Fibroblast of lung (primary cell): ENCODE measurements around the gene CLSTN2. TPM values are rescaled to one million over a fixed set of nuclear protein-coding genes. Genes with fewer than 3 reads are reported as not detected.

Experiments
- DNase-seq, 2 donors: peaks; one replicate each; pipeline versions ENCODE4 v3.0.0 to v3.0.0-alpha.2; 2010; ENCODE audit warnings: low read depth in 2 of 2
- H2AFZ ChIP-seq: 2 replicates; pipeline ENCODE4 v1.5.1; 2012; ENCODE audit warnings: low read length, control low read depth, inconsistent platforms
- H3K27ac ChIP-seq: 2 replicates; pipeline ENCODE4 v1.5.1; 2011; ENCODE audit warnings: low read length, control low read depth; ENCODE audit not compliant: insufficient read depth
- H3K27me3 ChIP-seq: 2 replicates; pipeline ENCODE4 v1.5.1; 2011; ENCODE audit warnings: mild to moderate bottlenecking, low read length; ENCODE audit not compliant: control insufficient read depth, insufficient read depth
- H3K36me3 ChIP-seq: 2 replicates; pipeline ENCODE4 v1.5.1; 2011; ENCODE audit warnings: low read length; ENCODE audit not compliant: control insufficient read depth, insufficient read depth
- H3K4me1 ChIP-seq: 2 replicates; pipeline ENCODE4 v1.5.1; 2011; ENCODE audit warnings: low read length; ENCODE audit not compliant: control insufficient read depth, insufficient read depth; ENCODE audit errors: extremely low read depth
- H3K4me2 ChIP-seq: 2 replicates; pipeline ENCODE4 v1.5.1; 2011; ENCODE audit warnings: low read length, control low read depth; ENCODE audit not compliant: insufficient read depth; ENCODE audit errors: extremely low read depth
- H3K4me3 ChIP-seq, 4 experiments: fragments of 200-600 bp in 1 of 4; sonication (generic) in 1 of 4; replicated peaks in 1 of 4; 2 replicates each; pipeline ENCODE4 v1.5.1; 2011 to 2016; ENCODE audit warnings: low read length in 4 of 4, low read depth in 3 of 4, mild to moderate bottlenecking in 3 of 4, control low read depth in 2 of 4, inconsistent platforms in 1 of 4, mixed read lengths in 1 of 4; ENCODE audit not compliant: insufficient read depth in 1 of 4; ENCODE audit errors: control extremely low read depth in 1 of 4
- H3K79me2 ChIP-seq: 2 replicates; pipeline ENCODE4 v1.5.1; 2012; ENCODE audit warnings: mild to moderate bottlenecking, low read length, inconsistent platforms; ENCODE audit not compliant: control insufficient read depth, insufficient read depth
- H3K9ac ChIP-seq: 2 replicates; pipeline ENCODE4 v1.5.1; 2011; ENCODE audit warnings: mild to moderate bottlenecking, low read length, control low read depth; ENCODE audit not compliant: insufficient read depth
- H3K9me3 ChIP-seq: 2 replicates; pipeline ENCODE4 v1.5.1; 2012; ENCODE audit warnings: low read depth, low read length; ENCODE audit not compliant: control insufficient read depth, insufficient read depth
- H4K20me1 ChIP-seq: 2 replicates; pipeline ENCODE4 v1.5.1; 2011; ENCODE audit warnings: low read length; ENCODE audit not compliant: control insufficient read depth, insufficient read depth; ENCODE audit errors: extremely low read depth
- CTCF ChIP-seq, 2 donors: IDR thresholded peaks in 1 of 2; conservative IDR thresholded peaks in 1 of 2; 1 replicate in 1 of 2; 2 replicates in 1 of 2; pipeline ENCODE4 v1.5.1; 2011 to 2012; ENCODE audit warnings: low read length in 2 of 2, control low read depth in 1 of 2, inconsistent platforms in 1 of 2, low read depth in 1 of 2, mild to moderate bottlenecking in 1 of 2
- EZH2 ChIP-seq: IDR thresholded peaks from 2 replicates; pipeline ENCODE4 v1.5.1; 2012; ENCODE audit warnings: low read length, control low read depth, mild to moderate bottlenecking; ENCODE audit errors: missing control alignments
- polyA plus RNA-seq, 2 donors: library from polyadenylated mRNA; depleted of rRNA in 1 of 2; stranded (reverse) in 1 of 2; unstranded in 1 of 2; fragments of >200 nt; gene quantifications; 2 replicates each; pipeline ENCODE4 v1.2.1, GENCODE V29; 2011 to 2012; ENCODE audit warnings: missing spikeins in 1 of 2
- total RNA-seq: library from RNA; depleted of rRNA; stranded (reverse); fragments of >200 nt; gene quantifications from 2 replicates; pipeline ENCODE4 v1.2.1, GENCODE V29; 2014

CLSTN2 gene
- total and polyA plus RNA-seq, 2 donors (not counting 1 experiment from before 2014, with no cell fraction given), result under 0.01 to 1.3 TPM

GRCh38 chr3:140501770-140502364, 566.9 kb downstream of the CLSTN2 start:
- Histone ChIP-seq H3K9ac (no peak overlapping the region), H3K9me3 (no peaks in the 10 kb centered on the region), H3K79me2 (no peaks in the 10 kb centered on the region), H2AFZ (no peak overlapping the region), H4K20me1 (no peaks in the 10 kb centered on the region), H3K27me3 (no peaks in the 10 kb centered on the region), H3K4me2 (no peak overlapping the region), H3K27ac (no peak overlapping the region), H3K4me3 (no peak overlapping the region), H3K4me1 (no peaks in the 10 kb centered on the region), H3K36me3 (no peaks in the 10 kb centered on the region)
- TF ChIP-seq EZH2, result no peak
- TF ChIP-seq CTCF (conservative IDR thresholded peaks at IDR 0.05 in 1 of 2, IDR thresholded peaks at IDR 0.05 in 1 of 2; ENCODE audit: low read depth in 1 of 2, low read length in 2 of 2), result no peak
- no peak for DNase-seq

- no peaks in the 10 kb centered on the region for H3K79me2 ChIP-seq
- H3K4me3 ChIP-seq, result no peak overlapping the region
- no peaks in the 10 kb centered on the region for H3K4me1 ChIP-seq
- no peak overlapping the region for H3K27ac ChIP-seq
- no peak overlapping the region for H3K4me2 ChIP-seq
- H3K9ac ChIP-seq, result no peak overlapping the region
- H4K20me1 ChIP-seq, result no peaks in the 10 kb centered on the region
- DNase-seq, result peak in 1 of 2 donors; percentile 62
- TF ChIP-seq CTCF (conservative IDR thresholded peaks at IDR 0.05 in 1 of 2, IDR thresholded peaks at IDR 0.05 in 1 of 2; ENCODE audit: low read depth in 1 of 2, low read length in 2 of 2), result no peak
- no peak for TF ChIP-seq EZH2
- H2AFZ ChIP-seq, result no peak overlapping the region
- no peaks in the 10 kb centered on the region for H3K27me3 ChIP-seq
- H3K9me3 ChIP-seq, result no peaks in the 10 kb centered on the region
- no peaks in the 10 kb centered on the region for H3K36me3 ChIP-seq
Observed at GRCh38 chr3:140505213-140505612, 570.2 kb downstream of the CLSTN2 start.

GRCh38 chr3:140505876-140506275, 570.9 kb downstream of the CLSTN2 start:
- Histone ChIP-seq H3K4me1 (no peaks in the 10 kb centered on the region), H3K4me3 (no peak overlapping the region), H3K9ac (no peak overlapping the region), H3K27me3 (no peaks in the 10 kb centered on the region), H4K20me1 (no peaks in the 10 kb centered on the region), H3K79me2 (no peaks in the 10 kb centered on the region), H3K4me2 (no peak overlapping the region), H2AFZ (no peak overlapping the region), H3K27ac (no peak overlapping the region), H3K36me3 (no peaks in the 10 kb centered on the region), H3K9me3 (no peaks in the 10 kb centered on the region)
- peak in 1 of 2 donors; percentile 64 for DNase-seq
- TF ChIP-seq EZH2 (no peak), CTCF (conservative IDR thresholded peaks at IDR 0.05 in 1 of 2, IDR thresholded peaks at IDR 0.05 in 1 of 2; ENCODE audit: low read depth in 1 of 2, low read length in 2 of 2) (no peak)
